ENCODE measurements around the gene MTA1.

DNA sequence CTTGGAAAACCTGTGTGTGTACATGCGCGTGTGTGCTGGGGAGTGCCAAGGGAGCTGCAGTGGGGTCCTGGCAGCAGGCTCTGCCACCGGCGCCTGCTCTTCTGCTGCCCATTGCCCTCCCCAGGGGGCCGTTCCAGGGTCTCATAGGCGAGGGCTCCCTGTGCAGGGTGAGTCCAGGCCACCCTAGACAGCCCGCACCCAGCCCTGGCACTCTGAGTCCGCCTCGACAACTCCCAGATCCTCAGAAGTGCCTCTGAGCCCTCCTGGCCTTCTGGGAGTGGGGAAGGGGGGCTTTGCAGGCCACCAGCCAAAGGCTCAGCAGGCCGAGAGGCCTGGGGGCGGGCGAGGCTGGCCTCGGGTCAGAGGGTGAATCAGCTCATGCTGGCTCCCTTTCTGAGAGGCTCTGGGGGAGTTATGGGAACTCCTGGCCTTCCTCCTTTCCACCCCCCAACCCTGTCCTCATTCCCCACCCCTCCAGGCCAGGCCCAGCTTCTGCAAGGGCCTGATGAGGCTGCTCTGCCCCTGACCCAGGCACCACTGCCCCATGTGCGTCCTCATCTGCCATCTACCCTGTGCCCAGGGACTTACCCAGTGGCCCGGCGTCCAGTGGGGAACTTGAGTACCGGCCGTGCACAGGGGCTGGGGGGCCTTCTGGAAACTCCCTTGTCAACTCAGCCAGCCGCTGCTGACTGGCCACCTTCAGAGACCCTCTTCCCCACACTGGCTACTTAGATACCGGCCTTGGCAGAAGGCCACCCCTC, 69.3 kb downstream of the MTA1 start:
- TF ChIP-seq, protein P1, sequence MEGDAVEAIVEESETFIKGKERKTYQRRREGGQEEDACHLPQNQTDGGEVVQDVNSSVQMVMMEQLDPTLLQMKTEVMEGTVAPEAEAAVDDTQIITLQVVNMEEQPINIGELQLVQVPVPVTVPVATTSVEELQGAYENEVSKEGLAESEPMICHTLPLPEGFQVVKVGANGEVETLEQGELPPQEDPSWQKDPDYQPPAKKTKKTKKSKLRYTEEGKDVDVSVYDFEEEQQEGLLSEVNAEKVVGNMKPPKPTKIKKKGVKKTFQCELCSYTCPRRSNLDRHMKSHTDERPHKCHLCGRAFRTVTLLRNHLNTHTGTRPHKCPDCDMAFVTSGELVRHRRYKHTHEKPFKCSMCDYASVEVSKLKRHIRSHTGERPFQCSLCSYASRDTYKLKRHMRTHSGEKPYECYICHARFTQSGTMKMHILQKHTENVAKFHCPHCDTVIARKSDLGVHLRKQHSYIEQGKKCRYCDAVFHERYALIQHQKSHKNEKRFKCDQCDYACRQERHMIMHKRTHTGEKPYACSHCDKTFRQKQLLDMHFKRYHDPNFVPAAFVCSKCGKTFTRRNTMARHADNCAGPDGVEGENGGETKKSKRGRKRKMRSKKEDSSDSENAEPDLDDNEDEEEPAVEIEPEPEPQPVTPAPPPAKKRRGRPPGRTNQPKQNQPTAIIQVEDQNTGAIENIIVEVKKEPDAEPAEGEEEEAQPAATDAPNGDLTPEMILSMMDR (IDR thresholded peaks at IDR 0.05), result no peak
- no peak for TF ChIP-seq POLR2AphosphoS5 (IDR thresholded peaks at IDR 0.05)
- no peak for TF ChIP-seq POLR2A (IDR thresholded peaks at IDR 0.05)
- TF ChIP-seq EP300 (IDR thresholded peaks at IDR 0.05), result no peak

Measured in upper lobe of left lung (tissue), 4 donors.